ENCODE data around the gene YEATS2.
"Not testable (repeated sequence)": the region's sequence is repeated elsewhere in the genome, so short reads cannot be mapped to it uniquely, and the experiment has no call there.

The YEATS2 gene

GRCh38 chr3:183701744-183702143 lies 4.1 kb downstream of the YEATS2 start:
- ChIA-PET POLR2A (no interaction called here), CTCF (no interaction called here)
- TF ChIP-seq CTCF (IDR thresholded peaks at IDR 0.05; ENCODE audit: insufficient read depth, low read length, missing control alignments) = no peak
- no peak overlapping the region for H3K4me3 ChIP-seq (ENCODE audit: low read depth, low read length)
- no peak for DNase-seq (ENCODE audit: low read depth, low spot score)

DNA sequence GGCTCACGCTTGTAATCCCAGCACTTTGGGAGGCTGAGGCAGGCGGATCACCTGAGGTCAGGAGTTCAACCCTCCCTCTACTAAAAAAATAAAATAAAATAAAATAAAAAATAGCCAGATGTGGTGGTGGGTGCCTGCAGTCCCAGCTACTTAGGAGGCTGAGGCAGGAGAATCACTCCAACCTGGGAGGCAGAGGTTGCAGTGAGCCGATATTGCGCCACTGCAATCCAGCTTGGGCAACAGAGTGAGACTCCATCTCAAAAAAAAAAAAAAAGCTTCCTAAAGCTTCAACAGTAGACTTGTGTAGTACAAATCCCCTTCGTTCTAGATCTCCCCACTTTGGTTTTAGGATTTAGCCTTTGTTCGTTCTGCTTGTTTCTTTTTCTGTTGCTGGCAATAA lies 6.3 kb downstream of the YEATS2 start:
- DNase-seq (ENCODE audit: low read depth, low spot score); H3K4me3 ChIP-seq (ENCODE audit: low read depth, low read length); POLR2A ChIA-PET; CTCF ChIA-PET: not testable (repeated sequence)

DNA sequence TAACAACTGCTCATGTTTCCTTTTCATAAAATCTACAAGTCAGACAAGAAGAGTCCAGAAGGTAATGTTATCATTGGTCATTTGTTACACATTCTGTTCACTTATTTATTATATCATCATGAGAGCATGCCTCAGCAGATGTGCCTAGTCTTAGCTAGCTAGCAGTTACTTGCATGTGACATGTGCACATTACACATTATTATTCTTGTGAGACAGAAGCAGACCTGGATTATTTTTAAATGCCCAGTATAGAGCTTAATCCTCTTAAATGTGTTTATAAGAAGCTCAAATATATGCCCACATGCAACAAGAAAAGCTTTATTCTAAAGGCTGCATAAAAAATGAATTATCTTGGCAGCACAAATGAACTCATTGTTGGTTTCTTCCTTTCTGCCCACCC lies 12.6 kb downstream of the YEATS2 start:
- TF ChIP-seq CTCF (IDR thresholded peaks at IDR 0.05; ENCODE audit: insufficient read depth, low read length, missing control alignments) = no peak
- CTCF ChIA-PET = no interaction called here
- no peak overlapping the region for H3K4me3 ChIP-seq (ENCODE audit: low read depth, low read length)
- POLR2A ChIA-PET = interaction anchor here (0.6 to 0.9 kb wide), 2 partner anchors 13 to 269 kb away, joined by 3 read pairs; partner anchors contain the start of gene YEATS2
- DNase-seq (ENCODE audit: low read depth, low spot score) = no peak

DNA sequence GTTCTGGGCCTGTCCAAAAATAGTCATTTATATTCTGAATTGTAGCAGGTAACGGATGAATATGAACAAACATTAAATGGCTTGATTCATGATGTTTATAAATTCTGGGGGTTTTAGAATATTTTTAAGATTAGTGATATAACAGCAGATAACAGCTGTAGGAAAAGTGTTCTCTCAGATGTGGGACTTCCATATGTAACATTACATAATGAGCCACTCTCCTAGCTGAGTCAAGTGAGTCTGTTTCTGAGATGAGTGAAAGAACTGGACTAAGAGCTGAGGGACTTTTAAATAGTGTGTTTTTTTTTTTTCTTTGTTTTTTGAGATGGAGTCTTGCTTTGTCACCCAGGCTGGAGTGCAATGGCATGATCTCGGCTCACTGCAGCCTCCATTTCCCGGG lies 13.9 kb downstream of the YEATS2 start:
- ChIA-PET POLR2A (no interaction called here), CTCF (interaction anchor here (0.9 kb wide), 1 partner anchor 47 kb away, joined by 4 read pairs; no protein-coding TSS in a partner anchor)
- no peak for DNase-seq (ENCODE audit: low read depth, low spot score)

GRCh38 chr3:183714622-183715021 lies 17.0 kb downstream of the YEATS2 start:
- ChIA-PET CTCF (interaction anchor here (1.4 kb wide), 1 partner anchor 53 kb away, joined by 4 read pairs; no protein-coding TSS in a partner anchor), POLR2A (no interaction called here)
- no peak overlapping the region for H3K4me3 ChIP-seq (ENCODE audit: low read depth, low read length)
- TF ChIP-seq CTCF (IDR thresholded peaks at IDR 0.05; ENCODE audit: insufficient read depth, low read length, missing control alignments) = no peak
- no peak for DNase-seq (ENCODE audit: low read depth, low spot score)

More for the DNA sequence above, 13.9 kb downstream of the YEATS2 start:
- H3K4me3 ChIP-seq (ENCODE audit: low read depth, low read length) = no peak overlapping the region
- no peak for TF ChIP-seq CTCF (IDR thresholded peaks at IDR 0.05; ENCODE audit: insufficient read depth, low read length, missing control alignments)

DNA sequence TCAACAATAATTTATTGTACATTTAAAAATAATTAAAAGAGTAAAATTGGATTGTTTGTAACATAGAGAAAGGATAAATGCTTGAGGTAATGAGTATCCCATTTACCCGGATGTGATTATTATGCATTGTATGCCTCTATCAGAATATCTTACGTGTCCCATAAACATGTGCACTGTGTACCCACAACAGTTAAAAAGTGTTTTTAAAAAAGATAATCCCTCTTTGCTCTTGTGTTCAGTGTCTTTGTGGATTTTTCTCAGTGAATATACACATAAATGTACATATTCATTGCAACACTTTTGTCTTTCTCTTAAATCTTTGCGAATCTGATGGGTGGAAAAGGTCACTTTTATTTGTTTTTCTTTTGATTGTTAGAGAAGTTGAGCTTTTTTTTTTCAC lies 20.4 kb downstream of the YEATS2 start:
- H3K4me3 ChIP-seq (ENCODE audit: low read depth, low read length) = no peak overlapping the region
- TF ChIP-seq CTCF (IDR thresholded peaks at IDR 0.05; ENCODE audit: insufficient read depth, low read length, missing control alignments) = no peak
- no peak for DNase-seq (ENCODE audit: low read depth, low spot score)
- POLR2A ChIA-PET = no interaction called here
- CTCF ChIA-PET = no interaction called here

- no peak for TF ChIP-seq CTCF (IDR thresholded peaks at IDR 0.05; ENCODE audit: insufficient read depth, low read length, missing control alignments)
- ChIA-PET POLR2A (no interaction called here), CTCF (interaction anchor here (0.9 to 1.1 kb wide), 3 partner anchors 10 to 15 kb away, joined by 3 to 4 read pairs (median 3); no protein-coding TSS in a partner anchor)
- no peak overlapping the region for H3K4me3 ChIP-seq (ENCODE audit: low read depth, low read length)
- no peak for DNase-seq (ENCODE audit: low read depth, low spot score)
These were observed 27.8 kb downstream of the YEATS2 start for GRCh38 chr3:183725387-183725786.

Data from AG04449 (cell line).